PC-9 (cell line): Measurements from ENCODE around the gene MBNL1. TPM values are rescaled to one million over a fixed set of nuclear protein-coding genes. Genes with fewer than 3 reads are reported as not detected.
A peak's percentile ranks its signal among the peaks of the same experiment; 100 is the strongest.

Experiments used
- BruUV-seq: library from RNA; stranded (reverse); fragments of 400-500 nt; replicated peaks from 2 replicates; lab custom pipeline; 2021; lab: Mats Ljungman, UMichigan
- CTCF ChIA-PET: fragments of 300-600 bp; sonication (Branson Sonifier 250); formaldehyde crosslinking; loops from one replicate; lab custom pipeline; 2022; ENCODE audit warnings: antibody characterized with exemption; lab: Charles Lee
- POLR2A ChIA-PET: fragments of 300-600 bp; sonication (Branson Sonifier 250); formaldehyde crosslinking; loops from one replicate; lab custom pipeline; 2022; ENCODE audit warnings: antibody characterized with exemption; ENCODE audit not compliant: unreplicated experiment; lab: Charles Lee
- DNase-seq, 2 experiments: peaks; one replicate each; pipeline versions ENCODE4 v3.0.0 to v3.0.0-alpha.2; 2015 to 2022; ENCODE audit warnings: mixed read lengths in 1 of 2
- H2AFZ ChIP-seq: fragments of 200-600 bp; sonication (generic); 2 replicates; pipeline ENCODE4 v1.8.1; 2017; ENCODE audit warnings: antibody characterized with exemption
- H3F3A ChIP-seq: fragments of 200-600 bp; sonication (generic); 2 replicates; pipeline ENCODE4 v1.8.1; 2017; ENCODE audit warnings: antibody characterized with exemption, mild to moderate bottlenecking, low read depth; ENCODE audit not compliant: insufficient read depth
- H3K27ac ChIP-seq: fragments of 200-600 bp; sonication (generic); 2 replicates; pipeline ENCODE4 v1.6.1; 2016; ENCODE audit warnings: mixed run types
- H3K27me3 ChIP-seq: fragments of 200-600 bp; sonication (generic); 2 replicates; pipeline ENCODE4 v1.6.1; 2016; ENCODE audit warnings: low read depth, mixed run types; ENCODE audit not compliant: insufficient read depth
- H3K36me3 ChIP-seq: fragments of 200-600 bp; sonication (generic); 2 replicates; pipeline ENCODE4 v1.6.1; 2016; ENCODE audit warnings: low read depth, mixed run types
- H3K4me1 ChIP-seq: fragments of 200-600 bp; sonication (generic); replicated peaks from 2 replicates; pipeline ENCODE4 v1.6.1; 2016; ENCODE audit warnings: mixed run types; ENCODE audit not compliant: insufficient read depth
- H3K4me2 ChIP-seq: fragments of 200-600 bp; sonication (generic); 2 replicates; pipeline ENCODE4 v1.6.1; 2017; ENCODE audit warnings: mixed run types
- H3K4me3 ChIP-seq: fragments of 200-600 bp; sonication (generic); 2 replicates; pipeline ENCODE4 v1.6.1; 2016; ENCODE audit warnings: mixed run types
- H3K79me2 ChIP-seq: fragments of 200-600 bp; sonication (generic); 2 replicates; pipeline ENCODE4 v1.6.1; 2017; ENCODE audit warnings: low read depth, mixed run types
- H3K9me2 ChIP-seq: fragments of 200-600 bp; sonication (generic); 2 replicates; pipeline ENCODE4 v1.8.1; 2017; ENCODE audit warnings: mild to moderate bottlenecking; ENCODE audit not compliant: insufficient read depth
- H3K9me3 ChIP-seq: fragments of 200-600 bp; sonication (generic); 2 replicates; pipeline ENCODE4 v1.8.1; 2016; ENCODE audit warnings: low read depth; ENCODE audit not compliant: insufficient read depth
- H4K20me1 ChIP-seq: fragments of 200-600 bp; sonication (generic); 2 replicates; pipeline ENCODE4 v1.8.1; 2017; ENCODE audit not compliant: insufficient read depth
- CTCF ChIP-seq: fragments of 200-600 bp; sonication (generic); conservative IDR thresholded peaks from 2 replicates; pipeline ENCODE4 v1.6.1; 2017; ENCODE audit warnings: mixed run types, antibody characterized with exemption, mild to moderate bottlenecking, moderate library complexity
- EZH2 ChIP-seq: fragments of 200-600 bp; sonication (generic); IDR thresholded peaks from 2 replicates; pipeline ENCODE4 v1.8.0; 2017; ENCODE audit warnings: antibody characterized with exemption, low read depth
- intact Hi-C: fragments of 100-400 bp; cut with micrococcal nuclease; formaldehyde crosslinking; loops from one replicate; pipeline ENCODE4 v1.10.0; 2022; ENCODE audit not compliant: unreplicated experiment
- total RNA-seq: library from RNA; stranded (reverse); gene quantifications from 2 replicates; pipeline ENCODE4 v1.2.3, GENCODE V29; 2021

MBNL1 gene
- total RNA-seq, 1 experiment from 2014 or later = 176 TPM

GRCh38 chr3:152405915-152406802 lies 137.4 kb downstream of the MBNL1 start:
- Histone ChIP-seq H3K79me2 (peaks cover 71% of the 10 kb centered on the region), H3K4me1 (peaks cover 11% of the 10 kb centered on the region), H3K27me3 (no peaks in the 10 kb centered on the region), H2AFZ (no peak overlapping the region), H3K27ac (peak overlapping the region; percentile 53), H4K20me1 (no peaks in the 10 kb centered on the region), H3K9me3 (no peaks in the 10 kb centered on the region), H3F3A (peaks cover 16% of the 10 kb centered on the region), H3K4me2 (0 out of 2 replicates have a peak overlapping the region, but pooled peaks have one; percentile 6), H3K4me3 (no peak overlapping the region), H3K9me2 (no peaks in the 10 kb centered on the region), H3K36me3 (no peaks in the 10 kb centered on the region)
- BruUV-seq = no TSS peak
- ChIA-PET CTCF (interaction anchor here (0.6 to 0.7 kb wide), 2 partner anchors 680 to 1493 kb away, joined by 3 to 5 read pairs; no protein-coding TSS in a partner anchor), POLR2A (interaction anchor here (0.7 kb wide), 1 partner anchor 218 kb away, joined by 4 read pairs; no protein-coding TSS in a partner anchor)
- no peak for TF ChIP-seq CTCF
- TF ChIP-seq EZH2 = no peak
- intact Hi-C loops = no loop called here
- peak in 1 of 2 experiments; percentile 83 for DNase-seq

- CTCF ChIA-PET = no interaction called here
- Histone ChIP-seq H3K4me2 (no peak overlapping the region), H3K9me2 (no peaks in the 10 kb centered on the region), H2AFZ (no peak overlapping the region), H3K27ac (no peak overlapping the region), H3K36me3 (peaks cover 4% of the 10 kb centered on the region; the same call in 1 of the 2 replicates), H3K4me3 (no peak overlapping the region), H3F3A (no peaks in the 10 kb centered on the region), H3K79me2 (peaks cover 52% of the 10 kb centered on the region), H4K20me1 (no peaks in the 10 kb centered on the region), H3K27me3 (no peaks in the 10 kb centered on the region), H3K4me1 (no peaks in the 10 kb centered on the region), H3K9me3 (no peaks in the 10 kb centered on the region)
- BruUV-seq = no TSS peak
- POLR2A ChIA-PET = no interaction called here
- TF ChIP-seq CTCF (no peak), EZH2 (no peak)
- intact Hi-C loops = no loop called here
- no peak for DNase-seq
Observed at GRCh38 chr3:152413240-152413639, 144.5 kb downstream of the MBNL1 start.

GRCh38 chr3:152416808-152417580 lies 148.3 kb downstream of the MBNL1 start:
- intact Hi-C loops = no loop called here
- Histone ChIP-seq H3K27me3 (no peaks in the 10 kb centered on the region), H3K79me2 (peaks cover 26% of the 10 kb centered on the region; the same call in 1 of the 2 replicates), H3K27ac (no peak overlapping the region), H3F3A (no peaks in the 10 kb centered on the region), H3K4me3 (no peak overlapping the region), H2AFZ (no peak overlapping the region), H3K9me3 (no peaks in the 10 kb centered on the region), H4K20me1 (no peaks in the 10 kb centered on the region), H3K9me2 (no peaks in the 10 kb centered on the region), H3K4me2 (no peak overlapping the region), H3K4me1 (no peaks in the 10 kb centered on the region), H3K36me3 (peaks cover 18% of the 10 kb centered on the region)
- CTCF ChIA-PET = interaction anchor here (1.0 kb wide), 1 partner anchor 27 kb away, joined by 3 read pairs; no protein-coding TSS in a partner anchor
- DNase-seq = no peak
- BruUV-seq = TSS peak; percentile 6
- no peak for TF ChIP-seq CTCF
- TF ChIP-seq EZH2 = no peak
- POLR2A ChIA-PET = no interaction called here
